ENCODE results near the gene SMARCA1.

DNA sequence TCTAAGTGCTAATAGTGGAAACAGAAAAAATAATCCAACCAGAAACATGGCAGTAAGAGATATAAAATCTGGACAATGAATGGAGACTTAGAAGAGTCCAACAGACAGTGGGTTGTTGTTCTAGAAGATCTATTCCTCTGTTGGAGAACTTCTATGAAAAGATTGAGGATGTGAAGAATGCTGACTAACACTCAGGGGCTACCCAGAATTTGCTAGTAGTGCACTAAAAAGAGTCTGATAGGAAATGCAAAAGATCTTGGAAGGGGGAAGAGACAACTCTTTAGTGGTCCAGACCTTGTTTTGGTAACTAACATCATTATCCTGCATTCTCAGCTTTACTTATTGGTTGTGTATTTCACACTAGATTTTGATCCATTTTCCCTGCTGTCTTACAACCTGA is 77.9 kb downstream of the SMARCA1 start:
- TF ChIP-seq, protein P1, sequence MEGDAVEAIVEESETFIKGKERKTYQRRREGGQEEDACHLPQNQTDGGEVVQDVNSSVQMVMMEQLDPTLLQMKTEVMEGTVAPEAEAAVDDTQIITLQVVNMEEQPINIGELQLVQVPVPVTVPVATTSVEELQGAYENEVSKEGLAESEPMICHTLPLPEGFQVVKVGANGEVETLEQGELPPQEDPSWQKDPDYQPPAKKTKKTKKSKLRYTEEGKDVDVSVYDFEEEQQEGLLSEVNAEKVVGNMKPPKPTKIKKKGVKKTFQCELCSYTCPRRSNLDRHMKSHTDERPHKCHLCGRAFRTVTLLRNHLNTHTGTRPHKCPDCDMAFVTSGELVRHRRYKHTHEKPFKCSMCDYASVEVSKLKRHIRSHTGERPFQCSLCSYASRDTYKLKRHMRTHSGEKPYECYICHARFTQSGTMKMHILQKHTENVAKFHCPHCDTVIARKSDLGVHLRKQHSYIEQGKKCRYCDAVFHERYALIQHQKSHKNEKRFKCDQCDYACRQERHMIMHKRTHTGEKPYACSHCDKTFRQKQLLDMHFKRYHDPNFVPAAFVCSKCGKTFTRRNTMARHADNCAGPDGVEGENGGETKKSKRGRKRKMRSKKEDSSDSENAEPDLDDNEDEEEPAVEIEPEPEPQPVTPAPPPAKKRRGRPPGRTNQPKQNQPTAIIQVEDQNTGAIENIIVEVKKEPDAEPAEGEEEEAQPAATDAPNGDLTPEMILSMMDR (IDR thresholded peaks at IDR 0.05 in 2 of 3, conservative IDR thresholded peaks at IDR 0.05 in 1 of 3; ENCODE audit: control insufficient read depth in 2 of 3, extremely low read depth in 1 of 3, insufficient read depth in 1 of 3, low read depth in 3 of 3, low read length in 3 of 3) = no peak
- no peak for TF ChIP-seq CREB1 (IDR thresholded peaks at IDR 0.05; ENCODE audit: low read depth)
- TF ChIP-seq BCL11A (IDR thresholded peaks at IDR 0.05; ENCODE audit: low read depth, low read length) = no peak
- TF ChIP-seq, protein P2, sequence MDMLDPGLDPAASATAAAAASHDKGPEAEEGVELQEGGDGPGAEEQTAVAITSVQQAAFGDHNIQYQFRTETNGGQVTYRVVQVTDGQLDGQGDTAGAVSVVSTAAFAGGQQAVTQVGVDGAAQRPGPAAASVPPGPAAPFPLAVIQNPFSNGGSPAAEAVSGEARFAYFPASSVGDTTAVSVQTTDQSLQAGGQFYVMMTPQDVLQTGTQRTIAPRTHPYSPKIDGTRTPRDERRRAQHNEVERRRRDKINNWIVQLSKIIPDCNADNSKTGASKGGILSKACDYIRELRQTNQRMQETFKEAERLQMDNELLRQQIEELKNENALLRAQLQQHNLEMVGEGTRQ (IDR thresholded peaks at IDR 0.05; ENCODE audit: borderline replicate concordance, low read depth, low read length) = no peak
- no peak for TF ChIP-seq GABPA (IDR thresholded peaks at IDR 0.05; ENCODE audit: low read depth)

Data from GM12878 (cell line).